Activated CD4-positive, CD25-positive, alpha-beta regulatory T cell treated with anti-CD3 and anti-CD28 coated beads, Interleukin-2, amount 50 U/mL, for 72 hours (primary cell): ENCODE results near the gene PPARG.
"Not testable (repeated sequence)": the region's sequence is repeated elsewhere in the genome, so short reads cannot be mapped to it uniquely, and the experiment has no call there.

ENCODE experiments used
- DNase-seq: peaks from one replicate; pipeline ENCODE4 v3.0.0; 2021

PPARG gene

DNA sequence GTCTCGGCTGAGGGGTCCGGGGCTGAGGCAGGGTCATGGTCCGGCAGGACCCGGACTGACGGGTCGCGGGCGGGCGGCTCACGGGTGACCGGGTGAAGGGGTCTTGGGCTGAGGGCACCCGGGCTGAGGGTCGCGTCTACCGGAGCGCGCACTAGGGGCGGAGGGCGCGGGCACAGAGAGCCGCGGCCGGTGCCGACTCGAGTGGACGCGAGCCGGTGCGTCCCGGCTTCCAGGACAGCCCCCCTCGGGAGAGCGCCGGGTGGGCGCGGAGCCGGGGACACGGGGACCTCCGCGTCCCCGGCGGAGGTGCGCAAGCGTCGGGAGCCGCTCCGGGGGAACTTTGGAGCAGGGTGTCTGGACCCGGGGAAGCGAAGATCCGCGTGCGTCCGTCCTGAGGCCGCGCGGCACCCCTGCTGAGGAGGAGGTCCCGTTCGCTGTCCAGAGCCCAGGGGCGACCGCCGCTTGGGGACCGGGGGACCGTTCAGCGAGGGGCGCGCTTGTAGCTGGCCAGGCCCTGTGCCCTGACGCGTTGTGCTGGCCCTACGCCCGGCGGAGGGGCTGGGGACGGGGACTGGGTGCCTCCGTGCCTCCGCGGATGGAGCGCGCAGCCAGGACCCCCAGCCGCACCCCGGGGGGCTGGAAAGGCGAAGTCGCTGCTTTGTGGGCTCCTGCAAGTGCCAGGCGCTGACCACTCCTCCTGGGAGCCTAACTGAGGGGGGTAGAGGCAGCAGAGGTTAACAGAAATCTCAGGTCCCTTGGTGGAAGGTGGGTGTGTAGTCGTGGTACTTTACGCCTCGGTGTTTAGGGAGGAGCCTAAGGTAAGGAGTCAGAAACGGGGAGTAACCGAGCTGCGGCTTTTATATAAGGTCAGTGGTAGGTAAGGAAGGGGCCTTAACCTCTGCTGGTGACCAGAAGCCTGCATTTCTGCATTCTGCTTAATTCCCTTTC, at the start of gene PPARG:
Gene PPARG (plus strand): TSS at position 889 of the 948 bp plus-strand sequence. CDS start 90,642 bp downstream, outside the sequence.
- no peak for DNase-seq

DNA sequence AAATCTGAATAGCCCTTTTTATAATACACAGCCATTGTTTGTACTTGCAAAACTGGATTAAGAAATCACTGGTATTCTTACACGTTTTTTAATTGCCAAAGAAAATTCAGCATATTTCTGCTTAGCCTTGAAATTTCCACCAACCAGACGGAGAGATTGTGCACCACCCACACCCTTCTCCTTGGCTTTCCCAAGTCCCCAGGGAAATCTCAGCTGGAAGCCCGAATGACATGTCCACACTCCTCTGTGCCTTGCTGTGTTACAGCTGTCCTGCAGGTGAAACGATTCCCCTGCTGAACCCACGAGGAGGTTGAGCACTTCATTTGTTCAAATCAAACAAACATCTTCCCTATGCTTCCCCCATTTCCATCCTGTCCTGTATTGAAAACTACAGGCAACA, 49.6 kb upstream of the PPARG start:
- DNase-seq, result no peak

GRCh38 chr3:12242772-12243171, 46.1 kb upstream of the PPARG start:
- no peak for DNase-seq

DNA sequence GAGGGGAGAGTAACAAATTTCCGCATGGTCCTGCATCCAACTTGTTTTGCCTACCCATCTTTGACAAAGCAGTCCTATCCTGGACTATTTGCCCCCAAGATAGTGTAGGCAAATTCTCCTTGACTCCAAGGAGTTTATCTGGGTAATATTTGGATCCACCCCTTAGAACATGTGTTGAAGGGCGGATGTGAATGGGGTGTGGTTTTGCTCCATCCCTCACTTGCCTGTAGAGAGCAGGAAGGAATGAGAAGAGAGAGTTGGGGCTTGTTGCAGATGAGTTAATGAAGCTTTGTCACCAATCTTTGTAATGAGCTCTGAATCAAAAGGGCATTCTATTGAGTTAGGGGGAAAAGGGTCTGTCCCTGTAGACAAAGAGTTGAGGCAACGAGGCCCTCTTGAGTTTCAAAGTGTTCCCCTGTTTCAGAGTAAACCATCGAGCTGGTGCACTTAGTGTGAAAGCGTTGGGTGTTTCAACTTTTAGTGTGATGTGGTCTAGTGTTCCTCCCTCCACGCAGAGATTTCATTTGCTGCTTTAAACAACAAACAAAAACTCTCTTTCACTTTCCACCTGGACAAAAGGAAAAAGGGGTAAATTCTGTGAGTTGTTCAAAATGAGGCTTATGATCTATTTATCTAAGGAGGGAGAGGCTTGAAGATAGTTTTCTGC, 42.2 kb upstream of the PPARG start:
- DNase-seq, result no peak

DNA sequence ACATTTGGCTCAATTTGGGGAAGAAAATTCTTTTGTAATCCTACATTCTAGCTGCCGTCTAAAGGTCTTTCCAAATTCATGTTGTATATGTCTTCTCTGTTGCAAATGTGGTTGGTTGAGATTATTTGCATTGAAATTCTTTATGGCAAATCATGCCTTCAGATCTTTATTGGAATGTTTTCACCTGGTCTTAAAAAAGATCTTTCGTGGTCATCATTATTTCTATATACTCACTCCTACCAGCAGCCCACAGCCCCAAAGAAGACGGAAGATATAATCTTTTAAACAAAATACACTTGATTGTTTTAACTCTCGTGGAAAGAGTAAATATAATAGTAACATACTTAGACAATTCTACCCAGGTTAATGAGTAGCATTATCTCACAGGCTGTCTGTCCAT, 41.5 kb upstream of the PPARG start:
- no peak for DNase-seq

DNA sequence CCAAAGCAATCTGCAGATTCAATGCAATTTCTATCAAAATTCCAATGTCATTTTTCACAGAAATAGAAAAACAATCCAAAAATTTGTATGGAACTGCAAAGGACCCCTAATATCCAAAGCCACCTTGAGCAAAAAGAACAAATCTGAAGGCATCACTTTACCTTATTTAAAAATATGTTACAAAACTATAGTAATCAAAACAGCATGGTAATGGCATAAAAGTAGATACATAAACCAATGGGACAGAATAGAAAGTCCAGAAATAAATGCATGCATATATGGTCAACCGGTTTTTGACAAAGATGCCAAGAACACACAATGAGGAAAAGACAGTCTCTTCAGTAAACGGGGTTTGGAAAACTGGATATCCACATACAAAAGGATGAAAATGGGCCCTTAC, 39.4 kb upstream of the PPARG start:
- no peak for DNase-seq

- no peak for DNase-seq
Measured at GRCh38 chr3:12252889-12253288, 36.0 kb upstream of the PPARG start.

DNA sequence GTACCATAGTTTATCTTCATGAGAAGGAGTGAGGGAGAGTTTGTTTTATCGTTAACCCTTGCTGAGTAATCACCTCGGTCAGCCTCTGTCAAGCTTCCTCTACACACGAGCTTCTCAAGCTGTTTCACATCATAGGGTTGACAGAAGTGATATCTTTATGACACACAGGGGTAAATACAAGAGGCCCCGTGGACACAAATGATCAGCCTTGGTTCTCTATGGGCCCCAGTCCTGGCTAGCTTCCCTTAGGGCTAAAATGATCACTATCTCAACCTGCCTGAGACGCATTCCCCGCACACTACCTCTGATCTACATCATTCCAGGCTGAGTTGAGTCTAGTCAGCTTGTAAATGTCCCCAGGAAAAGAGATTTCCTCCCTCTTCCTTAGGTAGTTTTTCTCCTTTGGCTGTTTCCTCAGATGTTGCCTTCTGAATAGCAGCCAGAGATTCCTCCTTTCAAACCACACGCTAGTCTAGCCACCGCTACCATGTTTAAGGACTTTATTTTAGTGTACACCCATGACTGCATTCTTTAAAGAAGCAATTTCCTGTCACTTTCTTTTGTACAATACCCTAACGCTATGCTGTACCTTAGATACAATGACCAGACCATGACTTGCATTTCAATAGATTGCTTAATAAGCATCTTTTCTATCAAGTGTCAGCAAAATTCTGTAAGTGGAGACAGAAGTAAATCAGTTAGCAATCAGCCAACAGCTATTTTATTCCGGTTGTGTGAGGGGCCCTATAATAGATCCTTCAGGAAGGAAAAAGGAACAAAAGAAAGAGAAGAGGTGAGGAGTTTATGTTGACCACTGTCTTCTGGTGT, 35.1 kb upstream of the PPARG start:
- no peak for DNase-seq

GRCh38 chr3:12255393-12255792, 33.5 kb upstream of the PPARG start:
- no peak for DNase-seq

DNA sequence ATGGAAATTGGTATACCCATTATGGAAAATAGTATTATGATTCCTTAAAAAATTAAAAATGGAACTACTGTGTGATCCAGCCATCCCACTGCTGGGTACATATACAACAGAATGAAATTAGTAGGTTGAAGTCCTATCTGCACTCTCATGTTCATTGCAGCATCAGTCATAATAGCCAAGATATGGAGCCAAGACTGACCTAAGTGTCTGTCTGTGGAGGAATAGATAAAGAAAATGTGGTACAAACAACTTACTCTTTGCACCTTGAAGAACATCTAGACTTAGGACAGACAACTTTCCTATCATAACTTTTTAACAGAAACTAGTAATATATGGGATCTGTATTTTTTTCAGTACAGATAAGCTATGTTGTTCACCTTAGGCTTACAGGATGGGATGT, 30.0 kb upstream of the PPARG start:
- DNase-seq, result no peak

GRCh38 chr3:12262173-12262572, 26.7 kb upstream of the PPARG start:
- DNase-seq, result not testable (repeated sequence)

DNA sequence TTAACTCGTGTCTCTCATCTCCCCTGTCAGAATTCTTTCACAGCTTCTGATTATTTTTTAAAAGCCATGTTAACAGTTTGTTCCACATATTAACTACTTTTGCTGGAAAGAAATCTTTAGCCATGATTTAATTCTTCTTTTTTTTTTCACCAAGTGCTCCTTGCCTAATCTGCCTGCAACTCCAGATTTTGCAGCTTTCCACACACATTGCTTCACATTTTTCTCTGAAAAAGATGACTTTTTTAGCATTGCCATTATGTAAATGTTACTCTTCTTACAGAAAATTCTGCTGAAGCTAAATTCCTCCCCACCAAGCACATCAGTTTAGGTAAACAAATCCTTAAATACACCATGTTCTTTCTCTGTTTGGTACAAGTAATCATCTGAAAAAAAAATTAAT, 23.4 kb upstream of the PPARG start:
- DNase-seq, result no peak

- DNase-seq, result no peak
Measured at GRCh38 chr3:12266038-12266437, 22.8 kb upstream of the PPARG start.

- DNase-seq, result no peak
Measured at GRCh38 chr3:12267376-12268030, 21.4 kb upstream of the PPARG start.

DNA sequence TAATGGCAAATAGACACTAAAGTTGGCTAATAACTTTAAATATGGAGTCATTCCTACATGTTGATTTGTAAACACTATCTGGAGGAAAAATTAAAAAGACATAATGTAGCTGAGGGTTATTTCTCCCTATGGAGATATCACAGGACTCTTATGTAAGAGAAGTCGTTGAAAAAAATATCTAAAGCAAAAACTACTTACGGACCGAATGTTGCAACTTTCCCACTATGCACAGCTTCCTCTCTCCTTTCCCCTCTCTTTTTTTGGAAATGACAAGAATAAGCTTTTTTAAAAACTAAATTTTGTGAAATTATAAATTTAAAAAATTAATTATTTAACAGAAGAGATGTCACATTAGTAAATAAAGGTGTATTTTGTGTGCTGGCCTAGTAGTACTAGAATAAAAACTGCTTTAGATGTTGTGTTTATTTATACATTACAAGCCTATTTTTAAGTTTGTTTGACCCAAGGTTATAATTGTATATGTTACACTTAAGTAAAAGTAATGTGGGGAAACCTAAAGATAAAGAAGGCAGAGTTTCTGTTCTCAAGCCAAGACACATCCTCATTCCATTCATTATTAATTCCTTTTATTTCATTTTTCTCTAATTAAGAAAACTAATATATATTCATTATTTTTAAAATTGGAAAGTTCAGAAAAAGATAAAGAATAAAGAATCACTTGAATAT, 20.7 kb upstream of the PPARG start:
- no peak for DNase-seq

GRCh38 chr3:12270976-12271375, 17.9 kb upstream of the PPARG start:
- DNase-seq, result no peak

DNA sequence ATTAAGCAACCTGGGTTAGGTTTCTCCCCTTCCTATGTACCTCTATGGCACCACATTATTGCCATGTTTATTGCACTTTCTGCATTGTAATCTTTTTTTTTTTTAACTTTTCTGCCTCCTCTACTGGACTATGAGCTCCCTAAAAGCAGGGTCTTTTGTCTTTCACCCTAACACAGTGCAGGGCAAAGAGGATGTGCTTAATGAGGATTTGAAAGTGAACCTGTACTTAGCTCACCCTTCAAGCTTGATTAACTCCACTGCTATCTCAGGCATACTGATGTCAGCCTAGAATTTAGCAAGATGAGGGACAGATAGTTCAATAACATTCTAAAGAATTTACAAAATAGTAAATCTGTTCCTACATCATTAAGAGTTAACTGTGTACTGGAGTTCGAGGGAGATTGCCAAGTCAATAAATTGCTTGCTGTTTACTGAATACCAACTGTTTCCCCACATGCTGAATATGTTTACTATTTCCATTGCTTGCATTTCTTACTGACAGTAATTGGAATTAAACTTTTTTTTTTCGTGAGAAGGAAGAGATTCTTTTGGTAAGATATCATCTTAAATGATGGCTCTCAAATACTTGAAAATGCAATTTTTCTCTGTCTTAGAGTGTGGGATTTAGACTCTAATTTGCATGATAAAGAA, 15.7 kb upstream of the PPARG start:
- no peak for DNase-seq

GRCh38 chr3:12275974-12276650, 12.8 kb upstream of the PPARG start:
- DNase-seq, result no peak

DNA sequence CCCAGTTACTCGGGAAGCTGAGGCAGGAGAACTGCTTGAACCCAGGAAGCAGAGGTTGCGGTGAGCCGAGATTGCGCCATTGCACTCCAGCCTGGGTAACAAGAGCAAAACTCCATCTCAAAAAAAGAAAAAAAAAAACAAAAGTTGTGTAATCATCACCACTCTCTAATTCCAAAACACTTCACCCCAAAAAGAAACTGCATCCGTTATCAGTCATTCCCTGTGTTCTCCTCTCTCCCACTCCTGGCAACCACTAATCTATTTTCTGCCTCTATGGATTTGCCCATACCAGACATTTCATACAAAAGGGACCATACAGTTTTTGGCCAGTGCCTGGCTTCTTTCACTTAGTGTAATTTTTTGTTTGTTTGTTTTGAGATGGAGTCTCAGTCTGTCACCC, 12.0 kb upstream of the PPARG start:
- not testable (repeated sequence) for DNase-seq

- DNase-seq, result no peak
Measured at GRCh38 chr3:12278566-12278965, 10.3 kb upstream of the PPARG start.
